HL-60 (cell line): ENCODE results near the gene SVOP.

Experiments
- CTCF ChIP-seq: IDR thresholded peaks from one replicate; pipeline ENCODE4 v1.5.1; 2011; ENCODE audit warnings: low read length, control low read depth, inconsistent platforms; ENCODE audit not compliant: insufficient read depth
- POLR2AphosphoS5 ChIP-seq: IDR thresholded peaks from 2 replicates; pipeline ENCODE4 v1.6.1; 2012; ENCODE audit warnings: low read depth
- REST ChIP-seq: IDR thresholded peaks from 2 replicates; pipeline ENCODE4 v1.6.1; 2012; ENCODE audit warnings: low read depth; ENCODE audit not compliant: insufficient replicate concordance

- TF ChIP-seq CTCF (no peak), POLR2AphosphoS5 (no peak), REST (peak; percentile 98)
Measured at GRCh38 chr12:109020796-109021380, at the start of gene SVOP.
